HepG2 (cell line): ENCODE measurements around the gene CD2.

Experiments
- BRCA1 ChIP-seq: sonication (generic); formaldehyde crosslinking; IDR thresholded peaks from 2 replicates; pipeline ENCODE4 v1.4.0; 2020; ENCODE audit warnings: missing genetic modification reagents
- REXO4 ChIP-seq: sonication (generic); formaldehyde crosslinking; IDR thresholded peaks from 2 replicates; pipeline ENCODE4 v1.8.0; 2022; ENCODE audit warnings: missing genetic modification reagents, mild to moderate bottlenecking, borderline replicate concordance
- RFX5 ChIP-seq: IDR thresholded peaks from 2 replicates; pipeline ENCODE4 v1.6.1; 2011; ENCODE audit warnings: low read depth, low read length, improper control_type of control experiment
- TBP ChIP-seq: sonication (generic); formaldehyde crosslinking; IDR thresholded peaks from 2 replicates; pipeline ENCODE4 v1.5.0; 2020; ENCODE audit warnings: missing genetic modification reagents
- ZKSCAN8 ChIP-seq: IDR thresholded peaks from 2 replicates; pipeline ENCODE4 v1.6.1; 2016; ENCODE audit warnings: borderline replicate concordance, missing genetic modification reagents, missing compliant biosample characterization

DNA sequence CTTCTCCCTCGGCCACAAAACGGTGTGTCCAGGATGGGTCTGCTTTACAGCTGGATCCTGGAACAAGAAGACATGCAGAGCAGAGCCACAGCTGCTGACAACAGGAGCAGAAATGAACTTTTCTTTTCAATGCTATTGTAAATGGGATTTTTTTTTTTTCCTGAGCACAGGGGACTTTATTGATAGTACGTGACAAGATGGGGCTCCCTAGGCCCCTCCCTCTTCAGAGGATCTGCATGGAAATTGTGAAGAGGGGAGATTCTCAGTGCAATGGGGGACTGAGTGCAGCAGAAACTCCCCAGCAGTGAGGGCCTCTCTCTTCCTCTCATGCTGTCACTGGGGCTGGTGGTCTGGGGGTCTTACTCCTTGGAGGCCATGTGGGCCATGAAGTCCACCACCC, 40.8 kb upstream of the CD2 start:
- TF ChIP-seq ZKSCAN8 (no peak), RFX5 (no peak), TBP (no peak), BRCA1 (CRISPR knock-in tag) (no peak), REXO4 (CRISPR knock-in tag) (no peak)
